HG02852 (cell line): Measurements from ENCODE around the gene TAMM41.
"Not testable (repeated sequence)": the region's sequence is repeated elsewhere in the genome, so short reads cannot be mapped to it uniquely, and the experiment has no call there.

ENCODE experiments used
- ATAC-seq: cut with Tn5 transposase; IDR thresholded peaks from one replicate; pipeline ENCODE4 v1.9.1; 2021; ENCODE audit warnings: mild to moderate bottlenecking, moderate library complexity; ENCODE audit not compliant: unreplicated experiment

Gene TAMM41

GRCh38 chr3:11846281-11847266 lies at the start of gene TAMM41:
TSS of gene TAMM41 (minus strand) at chr3:11846885. CDS start at chr3:11846636, 249 bp downstream.
- peak; percentile 100 for ATAC-seq

- ATAC-seq: no peak
These were observed 32.2 kb upstream of the TAMM41 start for GRCh38 chr3:11878837-11879236.

- ATAC-seq: not testable (repeated sequence)
These were observed 28.0 kb upstream of the TAMM41 start for GRCh38 chr3:11874707-11875106.

- not testable (repeated sequence) for ATAC-seq
These were observed 17.1 kb upstream of the TAMM41 start for GRCh38 chr3:11863739-11864138.

GRCh38 chr3:11862584-11862983 lies 15.9 kb upstream of the TAMM41 start:
- not testable (repeated sequence) for ATAC-seq

- ATAC-seq: not testable (repeated sequence)
These were observed 15.5 kb upstream of the TAMM41 start for GRCh38 chr3:11862145-11862544.

- not testable (repeated sequence) for ATAC-seq
These were observed 13.5 kb upstream of the TAMM41 start for GRCh38 chr3:11860213-11860612.

GRCh38 chr3:11853450-11853849 lies 6.8 kb upstream of the TAMM41 start:
- no peak for ATAC-seq

GRCh38 chr3:11850003-11850402 lies 3.3 kb upstream of the TAMM41 start:
- ATAC-seq: no peak

- no peak for ATAC-seq
These were observed 922 bp upstream of the TAMM41 start for GRCh38 chr3:11847607-11848006.

GRCh38 chr3:11845651-11846050 lies 1.0 kb downstream of the TAMM41 start:
- ATAC-seq: no peak

- no peak for ATAC-seq
These were observed 1.8 kb downstream of the TAMM41 start for GRCh38 chr3:11844891-11845290.

GRCh38 chr3:11835028-11835639 lies 11.6 kb downstream of the TAMM41 start:
- ATAC-seq: no peak

GRCh38 chr3:11832981-11833905 lies 13.4 kb downstream of the TAMM41 start:
- ATAC-seq: no peak

GRCh38 chr3:11829416-11829815 lies 17.3 kb downstream of the TAMM41 start:
- ATAC-seq: no peak

GRCh38 chr3:11826628-11827265 lies 19.9 kb downstream of the TAMM41 start:
- no peak for ATAC-seq

GRCh38 chr3:11825301-11825700 lies 21.4 kb downstream of the TAMM41 start:
- no peak for ATAC-seq

GRCh38 chr3:11820531-11821041 lies 26.1 kb downstream of the TAMM41 start:
- ATAC-seq: peak; percentile 84

GRCh38 chr3:11819146-11819689 lies 27.5 kb downstream of the TAMM41 start:
- ATAC-seq: no peak

GRCh38 chr3:11818033-11818432 lies 28.7 kb downstream of the TAMM41 start:
- ATAC-seq: no peak
